DND-41 (cell line): ENCODE data around the gene CCDC174.

Source experiments
- CTCF ChIP-seq: IDR thresholded peaks from 2 replicates; pipeline ENCODE4 v1.5.1; 2012; ENCODE audit warnings: borderline replicate concordance, low read length, moderate library complexity, mild to moderate bottlenecking; ENCODE audit not compliant: poor library complexity, severe bottlenecking; ENCODE audit errors: extremely low read depth
- EZH2 ChIP-seq: IDR thresholded peaks from 3 replicates; pipeline ENCODE4 v1.6.1; 2012; ENCODE audit warnings: borderline replicate concordance, low read depth, mild to moderate bottlenecking, moderate library complexity, low read length, inconsistent platforms; ENCODE audit not compliant: severe bottlenecking

- TF ChIP-seq CTCF = no peak
- TF ChIP-seq EZH2 = no peak
These were observed 51.7 kb downstream of the CCDC174 start for GRCh38 chr3:14703128-14703750.
